Stimulated activated memory B cell treated with anti-CD40 and anti-IgM and Interleukin-4, amounts not matched to agents 10 μg/mL and 1 μg/mL and 100 μg/mL, for 72 hours (primary cell): ENCODE measurements around the gene C1orf53.

Experiments
- ATAC-seq: fragments of 150-1000 bp; cut with Tn5 transposase; 2 replicates; pipeline ENCODE4 v1.10.0; 2021
- H3K27ac Mint-ChIP-seq: one replicate; pipeline ENCODE4 v1.8.0; 2022; ENCODE audit warnings: mild to moderate bottlenecking, mixed read lengths
- H3K27me3 Mint-ChIP-seq: one replicate; pipeline ENCODE4 v1.8.0; 2022; ENCODE audit warnings: mixed read lengths
- H3K36me3 Mint-ChIP-seq: one replicate; pipeline ENCODE4 v1.8.0; 2022; ENCODE audit warnings: mixed read lengths
- H3K4me1 Mint-ChIP-seq: one replicate; pipeline ENCODE4 v1.8.0; 2022; ENCODE audit warnings: mixed read lengths
- H3K4me3 Mint-ChIP-seq: one replicate; pipeline ENCODE4 v1.8.0; 2022; ENCODE audit warnings: mild to moderate bottlenecking, moderate library complexity, mixed read lengths
- H3K9me3 Mint-ChIP-seq: one replicate; pipeline ENCODE4 v1.8.0; 2022; ENCODE audit warnings: mixed read lengths

C1orf53 gene

DNA sequence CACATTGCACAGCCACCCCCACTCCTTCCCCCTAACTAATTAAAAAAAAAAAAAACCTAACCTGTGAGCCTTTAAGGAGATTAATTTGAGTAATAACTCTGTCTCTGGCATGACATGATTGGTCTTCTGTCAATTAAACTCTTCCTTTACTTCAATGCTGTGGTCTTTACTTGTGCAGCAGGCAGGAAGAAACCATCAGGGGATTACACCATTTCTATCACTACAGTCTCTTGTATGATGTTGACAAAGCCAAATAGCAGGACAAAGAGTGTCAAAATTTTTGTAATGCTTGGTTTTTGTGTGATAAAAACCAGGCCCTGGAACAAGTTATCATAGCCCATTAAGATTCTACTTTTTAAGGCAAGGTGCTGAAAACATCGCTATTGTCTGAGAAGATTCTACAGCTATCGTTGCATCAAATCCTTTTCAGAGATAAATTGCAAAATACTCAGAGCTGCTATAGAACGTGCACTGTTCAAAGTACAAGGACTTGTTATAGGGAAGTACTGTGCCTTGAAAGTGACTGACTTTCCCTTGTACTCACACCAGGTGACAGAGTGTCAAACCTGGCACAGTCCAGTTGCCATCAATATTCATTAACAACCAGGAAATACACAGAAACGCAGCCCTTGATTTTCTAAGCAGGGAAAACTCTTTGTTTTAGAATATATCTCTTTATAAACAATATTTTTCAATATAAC lies 52.4 kb downstream of the C1orf53 start:
- Mint-ChIP-seq H3K4me3 (no peak overlapping the region), H3K4me1 (peaks cover under 1% of the 10 kb centered on the region), H3K27ac (no peak overlapping the region), H3K27me3 (peaks cover 26% of the 10 kb centered on the region), H3K9me3 (no peaks in the 10 kb centered on the region), H3K36me3 (no peaks in the 10 kb centered on the region)
- no peak for ATAC-seq

DNA sequence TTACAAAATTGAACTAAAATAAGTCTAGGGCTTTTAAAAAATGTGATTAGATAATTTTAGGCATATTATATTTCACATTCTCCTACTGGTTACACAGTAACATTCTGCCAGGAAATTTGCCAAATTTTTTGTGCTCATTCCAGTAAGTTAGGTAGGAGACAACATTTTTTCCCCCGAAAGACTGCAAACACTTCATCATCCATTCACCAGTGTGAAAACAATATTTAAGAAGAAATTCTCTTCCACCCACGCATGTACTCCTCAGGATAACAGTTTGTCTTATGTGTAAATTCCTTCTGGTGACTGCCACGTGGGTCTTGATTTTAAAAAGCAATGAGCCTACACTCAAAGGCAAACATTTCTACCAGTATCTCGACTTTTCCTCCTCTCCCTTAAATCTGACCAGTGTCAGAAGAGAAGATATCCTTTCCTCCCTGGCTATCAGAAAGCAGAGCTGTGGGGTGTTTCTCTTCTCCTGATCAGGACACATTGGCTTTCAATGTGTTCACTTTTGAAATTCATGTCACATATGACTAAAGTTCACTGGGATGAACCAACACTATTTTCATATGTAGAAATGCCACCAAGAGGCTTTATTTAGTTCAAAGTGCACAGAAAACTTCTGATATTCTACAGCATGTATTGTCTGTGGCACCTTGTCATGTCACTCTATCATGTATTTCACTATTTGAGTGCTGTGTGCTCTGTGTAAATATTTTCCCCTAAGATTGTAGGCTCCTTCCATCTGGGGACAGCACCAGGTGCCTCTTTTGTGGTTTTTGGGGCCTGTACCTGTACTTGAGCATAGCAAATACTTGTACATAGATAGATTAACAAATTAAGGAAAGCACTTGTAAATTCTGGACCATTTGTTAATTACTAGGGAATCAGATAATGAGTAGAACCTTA lies 53.3 kb downstream of the C1orf53 start:
- ATAC-seq, result no peak
- H3K4me3 Mint-ChIP-seq, result no peak overlapping the region
- no peaks in the 10 kb centered on the region for H3K9me3 Mint-ChIP-seq
- H3K27me3 Mint-ChIP-seq, result peaks cover 26% of the 10 kb centered on the region
- no peaks in the 10 kb centered on the region for H3K36me3 Mint-ChIP-seq
- H3K27ac Mint-ChIP-seq, result no peak overlapping the region
- H3K4me1 Mint-ChIP-seq, result no peaks in the 10 kb centered on the region
